ENCODE results near the gene GALNT18.
"Not testable (repeated sequence)": the region's sequence is repeated elsewhere in the genome, so short reads cannot be mapped to it uniquely, and the experiment has no call there.

The GALNT18 gene

GRCh38 chr11:11380340-11380739 is 241.5 kb downstream of the GALNT18 start:
- FAIRE-seq: no peak

- no peak for FAIRE-seq
Observed at GRCh38 chr11:11379661-11380060, 242.1 kb downstream of the GALNT18 start.

GRCh38 chr11:11378184-11378940 is 243.4 kb downstream of the GALNT18 start:
- no peak for FAIRE-seq

- no peak for FAIRE-seq
Observed at GRCh38 chr11:11374358-11375148, 247.3 kb downstream of the GALNT18 start.

GRCh38 chr11:11373934-11374333 is 247.9 kb downstream of the GALNT18 start:
- FAIRE-seq: no peak

GRCh38 chr11:11372461-11372860 is 249.3 kb downstream of the GALNT18 start:
- FAIRE-seq: no peak

GRCh38 chr11:11370962-11371303 is 250.9 kb downstream of the GALNT18 start:
- no peak for FAIRE-seq

GRCh38 chr11:11370255-11370961 is 251.4 kb downstream of the GALNT18 start:
- no peak for FAIRE-seq

- FAIRE-seq: no peak
Observed at GRCh38 chr11:11366793-11367192, 255.0 kb downstream of the GALNT18 start.

GRCh38 chr11:11363674-11364073 is 258.1 kb downstream of the GALNT18 start:
- FAIRE-seq: no peak

- FAIRE-seq: no peak
Observed at GRCh38 chr11:11359611-11360010, 262.2 kb downstream of the GALNT18 start.

- no peak for FAIRE-seq
Observed at GRCh38 chr11:11356842-11357241, 265.0 kb downstream of the GALNT18 start.

GRCh38 chr11:11352878-11353277 is 268.9 kb downstream of the GALNT18 start, which contains the start of gene CSNK2A3:
Gene CSNK2A3, minus strand, starts transcription at chr11:11353250. Its CDS starts 131 bp downstream, at chr11:11353119.
- not testable (repeated sequence) for FAIRE-seq

GRCh38 chr11:11351851-11352250 is 270.0 kb downstream of the GALNT18 start:
- FAIRE-seq: not testable (repeated sequence)

- no peak for FAIRE-seq
Observed at GRCh38 chr11:11351042-11351586, 270.7 kb downstream of the GALNT18 start.

- FAIRE-seq: peak; percentile 98
Observed at GRCh38 chr11:11349870-11350337, 271.9 kb downstream of the GALNT18 start.

- FAIRE-seq: no peak
Observed at GRCh38 chr11:11349106-11349825, 272.5 kb downstream of the GALNT18 start.

GRCh38 chr11:11348303-11348702 is 273.5 kb downstream of the GALNT18 start:
- FAIRE-seq: no peak

GRCh38 chr11:11347592-11347991 is 274.2 kb downstream of the GALNT18 start:
- no peak for FAIRE-seq

- FAIRE-seq: no peak
Observed at GRCh38 chr11:11346303-11346702, 275.5 kb downstream of the GALNT18 start.

- FAIRE-seq: no peak
Observed at GRCh38 chr11:11345099-11345498, 276.7 kb downstream of the GALNT18 start.

GRCh38 chr11:11344045-11344444 is 277.8 kb downstream of the GALNT18 start:
- FAIRE-seq: no peak

Measured in endometrium (tissue), 2 donors.